Activated B cell treated with CpG ODN at 0.5 μM for 24 hours (primary cell): ENCODE measurements around the gene CPT2. TPM values are rescaled to one million over a fixed set of nuclear protein-coding genes. Genes with fewer than 3 reads are reported as not detected.
"Not testable (repeated sequence)": the region's sequence is repeated elsewhere in the genome, so short reads cannot be mapped to it uniquely, and the experiment has no call there.

Experiments used
- ATAC-seq: fragments of 200-7000 bp; cut with Tn5 transposase; one replicate; pipeline ENCODE4 v1.10.0; 2021; ENCODE audit warnings: low read depth, mild to moderate bottlenecking, moderate library complexity
- CTCF ChIA-PET: fragments of 350-600 bp; sonication (Branson Sonifier 250); formaldehyde crosslinking; loops from one replicate; lab custom pipeline; 2021; ENCODE audit warnings: antibody characterized with exemption; lab: Charles Lee
- POLR2A ChIA-PET: fragments of 350-600 bp; sonication (Branson Sonifier 250); formaldehyde crosslinking; loops from one replicate; lab custom pipeline; 2021; ENCODE audit warnings: antibody characterized with exemption; lab: Charles Lee
- DNase-seq: peaks from one replicate; pipeline ENCODE4 v3.0.0; 2022
- H3K27ac Mint-ChIP-seq: one replicate; pipeline ENCODE4 v1.8.0; 2020; ENCODE audit warnings: mixed read lengths
- H3K27me3 Mint-ChIP-seq: one replicate; pipeline ENCODE4 v1.8.0; 2021; ENCODE audit warnings: mixed read lengths
- H3K36me3 Mint-ChIP-seq: one replicate; pipeline ENCODE4 v1.8.0; 2021; ENCODE audit warnings: low read depth, mixed read lengths
- H3K4me1 Mint-ChIP-seq: one replicate; pipeline ENCODE4 v1.8.0; 2021; ENCODE audit warnings: mixed read lengths
- H3K4me3 Mint-ChIP-seq: one replicate; pipeline ENCODE4 v1.8.0; 2020; ENCODE audit warnings: mild to moderate bottlenecking, mixed read lengths
- H3K9me3 Mint-ChIP-seq: one replicate; pipeline ENCODE4 v1.8.0; 2020; ENCODE audit warnings: mixed read lengths
- CTCF ChIP-seq: fragments of 200-600 bp; IDR thresholded peaks from one replicate; pipeline ENCODE4 v1.8.0; 2022; ENCODE audit warnings: antibody characterized with exemption, mild to moderate bottlenecking
- intact Hi-C: fragments of 100-400 bp; cut with micrococcal nuclease; formaldehyde crosslinking; loops from one replicate; pipeline ENCODE4 v1.15.1; 2024
- total RNA-seq: library from RNA; stranded (reverse); gene quantifications from 2 replicates; pipeline ENCODE4 v1.2.3, GENCODE V29; 2022

The CPT2 gene
- total RNA-seq, 1 donor from 2014 or later = 15.7 TPM

- no peak for ATAC-seq
- no peak for TF ChIP-seq CTCF
Measured at GRCh38 chr1:53180951-53181350, 15.7 kb upstream of the CPT2 start.

GRCh38 chr1:53182111-53182593, 14.5 kb upstream of the CPT2 start:
- intact Hi-C loops = loop anchor here (1.0 to 5.0 kb wide), 3 partner anchors 255 to 1055 kb away; partner anchors contain the start of gene SCP2
- H3K27me3 Mint-ChIP-seq = peaks cover 16% of the 10 kb centered on the region
- CTCF ChIA-PET = interaction anchor here (0.8 to 3.5 kb wide), 6 partner anchors 11 to 483 kb away, joined by 3 to 21 read pairs (median 4); partner anchors contain the start of gene CPT2
- no peaks in the 10 kb centered on the region for H3K36me3 Mint-ChIP-seq
- no peak overlapping the region for H3K27ac Mint-ChIP-seq
- TF ChIP-seq CTCF = peak; percentile 57
- no peaks in the 10 kb centered on the region for H3K4me1 Mint-ChIP-seq
- H3K9me3 Mint-ChIP-seq = no peaks in the 10 kb centered on the region
- H3K4me3 Mint-ChIP-seq = no peak overlapping the region
- DNase-seq (peak; percentile 62), ATAC-seq (peak; percentile 71)
- POLR2A ChIA-PET = no interaction called here

More at GRCh38 chr1:53180951-53181350, 15.7 kb upstream of the CPT2 start:
- ChIA-PET CTCF (interaction anchor here (0.7 to 3.5 kb wide), 4 partner anchors 9 to 213 kb away, joined by 3 to 21 read pairs (median 7); partner anchors contain the start of gene CPT2), POLR2A (no interaction called here)
- Mint-ChIP-seq H3K4me3 (no peak overlapping the region), H3K4me1 (no peaks in the 10 kb centered on the region), H3K36me3 (no peaks in the 10 kb centered on the region), H3K9me3 (no peaks in the 10 kb centered on the region), H3K27me3 (peaks cover 18% of the 10 kb centered on the region), H3K27ac (no peak overlapping the region)
- intact Hi-C loops = loop anchor here (5.0 kb wide), 2 partner anchors 254 to 1054 kb away; partner anchors contain the start of gene SCP2
- DNase-seq = no peak

GRCh38 chr1:53182716-53183094, 13.9 kb upstream of the CPT2 start:
- ATAC-seq = no peak
- no peaks in the 10 kb centered on the region for H3K4me1 Mint-ChIP-seq
- no peak overlapping the region for H3K27ac Mint-ChIP-seq
- no peak for DNase-seq
- intact Hi-C loops = loop anchor here (1.0 to 5.0 kb wide), 3 partner anchors 255 to 1055 kb away; partner anchors contain the start of gene SCP2
- no peaks in the 10 kb centered on the region for H3K9me3 Mint-ChIP-seq
- no peak for TF ChIP-seq CTCF
- POLR2A ChIA-PET = no interaction called here
- CTCF ChIA-PET = interaction anchor here (0.8 to 3.5 kb wide), 6 partner anchors 11 to 483 kb away, joined by 3 to 21 read pairs (median 4); partner anchors contain the start of gene CPT2
- no peak overlapping the region for H3K4me3 Mint-ChIP-seq
- H3K27me3 Mint-ChIP-seq = peaks cover 11% of the 10 kb centered on the region
- H3K36me3 Mint-ChIP-seq = no peaks in the 10 kb centered on the region

- ChIA-PET POLR2A (no interaction called here), CTCF (interaction anchor here (1.4 to 3.5 kb wide), 2 partner anchors 10 to 480 kb away, joined by 4 to 21 read pairs; no protein-coding TSS in a partner anchor)
- Mint-ChIP-seq H3K27me3 (peaks cover 10% of the 10 kb centered on the region), H3K27ac (no peak overlapping the region), H3K4me3 (no peak overlapping the region), H3K4me1 (no peaks in the 10 kb centered on the region), H3K9me3 (no peaks in the 10 kb centered on the region), H3K36me3 (no peaks in the 10 kb centered on the region)
- no peak for TF ChIP-seq CTCF
- intact Hi-C loops = loop anchor here (5.0 kb wide), 2 partner anchors 256 to 1056 kb away; partner anchors contain the start of gene SCP2
- no peak for DNase-seq
- ATAC-seq = no peak
Measured at GRCh38 chr1:53183095-53183990, 13.3 kb upstream of the CPT2 start.

GRCh38 chr1:53185955-53186297, 10.7 kb upstream of the CPT2 start:
- intact Hi-C loops, ATAC-seq: not testable (repeated sequence)

More at GRCh38 chr1:53185955-53186297, 10.7 kb upstream of the CPT2 start:
- POLR2A ChIA-PET, H3K36me3 Mint-ChIP-seq, H3K9me3 Mint-ChIP-seq, H3K27me3 Mint-ChIP-seq, H3K4me1 Mint-ChIP-seq, H3K27ac Mint-ChIP-seq, H3K4me3 Mint-ChIP-seq, DNase-seq: not testable (repeated sequence)
- CTCF ChIA-PET = interaction anchor here (1.1 to 2.1 kb wide), 3 partner anchors 10 to 23 kb away, joined by 3 to 7 read pairs (median 3); no protein-coding TSS in a partner anchor
